ENCODE data around the gene PIP5K1A. TPM values are rescaled to one million over a fixed set of nuclear protein-coding genes. Genes with fewer than 3 reads are reported as not detected.

Gene PIP5K1A
- total RNA-seq, 1 experiment from 2014 or later, result 88.6 TPM

DNA sequence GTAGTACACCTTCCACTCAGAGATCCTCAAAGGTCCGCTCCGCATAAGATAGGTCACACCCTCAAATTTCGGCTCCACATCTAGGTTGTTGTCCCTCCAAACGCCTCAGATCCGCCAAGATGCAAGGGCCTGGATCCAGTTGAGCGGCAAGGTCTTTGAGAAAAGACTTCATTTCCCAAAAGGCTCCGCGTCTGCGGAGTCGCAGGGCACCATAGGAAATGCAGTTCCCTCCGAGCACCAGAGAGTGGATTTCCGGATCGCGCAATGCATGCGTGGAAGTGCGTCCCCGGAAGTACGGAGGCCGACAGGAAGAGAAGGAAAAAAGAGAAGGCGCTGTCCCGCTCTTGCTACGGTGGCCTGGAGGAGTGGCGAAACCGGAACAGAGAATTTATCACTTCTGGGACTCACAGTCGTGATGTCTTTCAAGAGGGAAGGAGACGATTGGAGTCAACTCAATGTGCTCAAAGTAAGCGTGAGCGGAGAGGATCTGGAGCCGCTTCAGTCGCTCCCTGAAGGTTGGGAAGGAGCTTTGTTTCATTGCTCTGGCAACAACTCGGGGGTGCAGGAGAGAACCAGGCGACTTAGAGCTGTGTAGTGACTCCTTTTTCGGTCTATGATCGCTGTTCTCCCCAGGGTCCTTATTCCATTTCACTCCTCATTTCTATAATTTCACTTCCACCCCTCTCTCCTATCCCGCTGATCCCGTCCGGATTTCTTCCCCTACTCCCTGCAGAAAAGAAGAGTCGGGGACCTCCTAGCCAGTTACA lies 32.4 kb upstream of the PIP5K1A start, which contains the start of the genes LYSMD1 and SCNM1:
Gene LYSMD1, minus strand, starts transcription at position 165 of the 767 bp plus-strand sequence. CDS start 644 bp downstream, outside the sequence.
Gene SCNM1, plus strand, starts transcription at position 407 of the 767 bp plus-strand sequence. Its CDS starts 9 bp downstream, at position 416.
- CTCF ChIA-PET, result interaction anchor here (2.2 kb wide), 1 partner anchor 66 kb away, joined by 13 read pairs; no protein-coding TSS in a partner anchor
- TF ChIP-seq, protein P1, sequence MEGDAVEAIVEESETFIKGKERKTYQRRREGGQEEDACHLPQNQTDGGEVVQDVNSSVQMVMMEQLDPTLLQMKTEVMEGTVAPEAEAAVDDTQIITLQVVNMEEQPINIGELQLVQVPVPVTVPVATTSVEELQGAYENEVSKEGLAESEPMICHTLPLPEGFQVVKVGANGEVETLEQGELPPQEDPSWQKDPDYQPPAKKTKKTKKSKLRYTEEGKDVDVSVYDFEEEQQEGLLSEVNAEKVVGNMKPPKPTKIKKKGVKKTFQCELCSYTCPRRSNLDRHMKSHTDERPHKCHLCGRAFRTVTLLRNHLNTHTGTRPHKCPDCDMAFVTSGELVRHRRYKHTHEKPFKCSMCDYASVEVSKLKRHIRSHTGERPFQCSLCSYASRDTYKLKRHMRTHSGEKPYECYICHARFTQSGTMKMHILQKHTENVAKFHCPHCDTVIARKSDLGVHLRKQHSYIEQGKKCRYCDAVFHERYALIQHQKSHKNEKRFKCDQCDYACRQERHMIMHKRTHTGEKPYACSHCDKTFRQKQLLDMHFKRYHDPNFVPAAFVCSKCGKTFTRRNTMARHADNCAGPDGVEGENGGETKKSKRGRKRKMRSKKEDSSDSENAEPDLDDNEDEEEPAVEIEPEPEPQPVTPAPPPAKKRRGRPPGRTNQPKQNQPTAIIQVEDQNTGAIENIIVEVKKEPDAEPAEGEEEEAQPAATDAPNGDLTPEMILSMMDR (IDR thresholded peaks at IDR 0.05; ENCODE audit: insufficient read depth in 1 of 2, low read depth in 1 of 2, low read length in 1 of 2, severe bottlenecking in 1 of 2, unreplicated experiment in 1 of 2), result no peak
- Histone ChIP-seq H3K9me3 (no peaks in the 10 kb centered on the region), H3K4me3 (ENCODE audit: low read depth, low read length) (peak within 1 kb of the TSS; percentile 62), H3K36me3 (ENCODE audit: control insufficient read depth, insufficient read depth, low read length) (peaks cover 1% of the 10 kb centered on the region; the same call in 1 of the 2 replicates), H3K27me3 (replicated peaks; ENCODE audit: control insufficient read depth, insufficient read depth, low read length) (no peaks in the 10 kb centered on the region), H3K4me1 (no peaks in the 10 kb centered on the region)
- Mint-ChIP-seq H3K4me3 (ENCODE audit: unreplicated experiment) (peak within 1 kb of the TSS; percentile 96), H3K36me3 (ENCODE audit: insufficient read depth, unreplicated experiment) (peaks cover 52% of the 10 kb centered on the region), H3K27ac (ENCODE audit: unreplicated experiment) (peak within 1 kb of the TSS; percentile 96), H3K27me3 (ENCODE audit: insufficient read depth, unreplicated experiment) (no peaks in the 10 kb centered on the region), H3K4me1 (ENCODE audit: low read depth, unreplicated experiment) (peaks cover 9% of the 10 kb centered on the region), H3K9me3 (ENCODE audit: unreplicated experiment) (no peaks in the 10 kb centered on the region)
- POLR2A ChIA-PET, result interaction anchor here (0.5 to 1.4 kb wide), 7 partner anchors 23 to 914 kb away, joined by 3 to 9 read pairs (median 4); partner anchors contain the start of genes PSMD4 and VPS72
- BruUV-seq (replicated peaks), result TSS peak; percentile 74
- DNase-seq, result peak; percentile 95 to 98
- intact Hi-C loops (cut with micrococcal nuclease; ENCODE audit: unreplicated experiment), result no loop called here

DNA sequence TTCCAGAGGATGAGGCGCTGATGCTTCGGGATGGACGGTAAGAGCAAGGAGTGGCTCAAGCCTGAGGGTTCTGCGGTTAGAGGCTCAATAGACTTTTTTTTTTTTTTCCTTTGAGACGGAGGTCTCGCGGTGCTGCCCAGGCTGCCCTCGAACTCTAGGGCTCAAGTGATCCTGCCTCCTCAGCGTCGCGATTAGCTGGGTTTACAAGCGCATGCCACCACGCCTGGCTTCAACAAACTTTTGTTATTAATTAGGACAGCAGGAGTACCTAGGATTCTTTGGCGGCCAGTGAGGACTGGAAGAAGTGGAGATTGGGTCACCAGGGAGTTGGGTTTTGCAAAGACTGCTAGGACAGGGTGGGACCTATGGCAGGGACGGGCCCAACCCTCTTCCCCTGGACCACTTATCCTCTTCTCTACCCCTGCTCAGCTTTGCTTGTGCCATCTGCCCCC lies 31.8 kb upstream of the PIP5K1A start:
- no peaks in the 10 kb centered on the region for H3K9me3 ChIP-seq
- peaks cover 9% of the 10 kb centered on the region for H3K4me1 Mint-ChIP-seq (ENCODE audit: low read depth, unreplicated experiment)
- no peaks in the 10 kb centered on the region for H3K27me3 ChIP-seq (replicated peaks; ENCODE audit: control insufficient read depth, insufficient read depth, low read length)
- H3K36me3 Mint-ChIP-seq (ENCODE audit: insufficient read depth, unreplicated experiment), result peaks cover 52% of the 10 kb centered on the region
- peaks cover 1% of the 10 kb centered on the region; the same call in 1 of the 2 replicates for H3K36me3 ChIP-seq (ENCODE audit: control insufficient read depth, insufficient read depth, low read length)
- H3K27ac Mint-ChIP-seq (ENCODE audit: unreplicated experiment), result peak overlapping the region; percentile 96
- no TSS peak for BruUV-seq (replicated peaks)
- intact Hi-C loops (cut with micrococcal nuclease; ENCODE audit: unreplicated experiment), result no loop called here
- ChIA-PET POLR2A (interaction anchor here (0.5 to 1.4 kb wide), 7 partner anchors 23 to 119 kb away, joined by 3 to 9 read pairs (median 4); partner anchors contain the start of genes PSMD4 and VPS72), CTCF (interaction anchor here (0.6 to 2.2 kb wide), 2 partner anchors 67 to 99 kb away, joined by 3 to 13 read pairs; no protein-coding TSS in a partner anchor)
- H3K4me3 ChIP-seq (ENCODE audit: low read depth, low read length), result peak overlapping the region; percentile 62
- no peaks in the 10 kb centered on the region for H3K27me3 Mint-ChIP-seq (ENCODE audit: insufficient read depth, unreplicated experiment)
- peak in 1 of 2 experiments; percentile 23 for DNase-seq
- H3K9me3 Mint-ChIP-seq (ENCODE audit: unreplicated experiment), result no peaks in the 10 kb centered on the region
- TF ChIP-seq, protein P1 (IDR thresholded peaks at IDR 0.05; ENCODE audit: insufficient read depth in 1 of 2, low read depth in 1 of 2, low read length in 1 of 2, severe bottlenecking in 1 of 2, unreplicated experiment in 1 of 2), result no peak
- no peaks in the 10 kb centered on the region for H3K4me1 ChIP-seq
- peak overlapping the region; percentile 96 for H3K4me3 Mint-ChIP-seq (ENCODE audit: unreplicated experiment)

DNA sequence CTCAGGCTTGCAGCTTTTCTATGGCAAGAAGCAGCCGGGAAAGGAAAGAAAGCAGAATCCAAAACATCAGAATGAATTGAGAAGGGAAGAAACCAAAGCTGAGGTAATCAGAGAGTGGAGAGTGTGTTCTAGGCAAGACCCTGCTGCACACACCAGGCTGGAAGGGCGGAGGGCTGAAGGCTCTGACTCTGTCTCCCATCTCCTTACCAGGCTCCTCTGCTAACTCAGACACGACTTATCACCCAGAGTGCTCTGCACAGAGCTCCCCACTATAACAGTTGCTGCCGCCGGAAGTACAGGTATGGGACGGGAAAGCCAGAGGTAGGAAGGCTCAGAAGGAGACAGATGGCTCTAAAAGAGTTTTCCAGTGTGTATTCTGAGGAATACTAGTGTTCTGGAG lies 31.2 kb upstream of the PIP5K1A start:
- TF ChIP-seq, protein P1 (IDR thresholded peaks at IDR 0.05; ENCODE audit: insufficient read depth in 1 of 2, low read depth in 1 of 2, low read length in 1 of 2, severe bottlenecking in 1 of 2, unreplicated experiment in 1 of 2), result no peak
- H3K4me1 Mint-ChIP-seq (ENCODE audit: low read depth, unreplicated experiment), result peaks cover 9% of the 10 kb centered on the region
- no TSS peak for BruUV-seq (replicated peaks)

More for the DNA sequence above, 31.2 kb upstream of the PIP5K1A start:
- no peaks in the 10 kb centered on the region for H3K9me3 Mint-ChIP-seq (ENCODE audit: unreplicated experiment)
- Histone ChIP-seq H3K36me3 (ENCODE audit: control insufficient read depth, insufficient read depth, low read length) (peaks cover 1% of the 10 kb centered on the region; the same call in 1 of the 2 replicates), H3K9me3 (no peaks in the 10 kb centered on the region), H3K4me1 (no peaks in the 10 kb centered on the region), H3K27me3 (replicated peaks; ENCODE audit: control insufficient read depth, insufficient read depth, low read length) (no peaks in the 10 kb centered on the region), H3K4me3 (ENCODE audit: low read depth, low read length) (peak overlapping the region; percentile 62)
- ChIA-PET CTCF (interaction anchor here (0.6 kb wide), 1 partner anchor 98 kb away, joined by 3 read pairs; no protein-coding TSS in a partner anchor), POLR2A (interaction anchor here (0.6 to 1.4 kb wide), 3 partner anchors 22 to 106 kb away, joined by 4 to 9 read pairs (median 4); partner anchors contain the start of gene VPS72)
- peak overlapping the region; percentile 96 for H3K27ac Mint-ChIP-seq (ENCODE audit: unreplicated experiment)
- intact Hi-C loops (cut with micrococcal nuclease; ENCODE audit: unreplicated experiment), result no loop called here
- peak overlapping the region; percentile 96 for H3K4me3 Mint-ChIP-seq (ENCODE audit: unreplicated experiment)
- peaks cover 52% of the 10 kb centered on the region for H3K36me3 Mint-ChIP-seq (ENCODE audit: insufficient read depth, unreplicated experiment)
- DNase-seq, result no peak
- no peaks in the 10 kb centered on the region for H3K27me3 Mint-ChIP-seq (ENCODE audit: insufficient read depth, unreplicated experiment)

Measured in Caco-2 (cell line).